GM18951 (cell line): ENCODE results near the gene RARS2.
A peak's percentile ranks its signal among the peaks of the same experiment; 100 is the strongest.
"Not testable (repeated sequence)": the region's sequence is repeated elsewhere in the genome, so short reads cannot be mapped to it uniquely, and the experiment has no call there.

Experiments
- POLR2A ChIP-seq: IDR thresholded peaks from 4 replicates; pipeline ENCODE4 v1.6.1; 2011; ENCODE audit warnings: mild to moderate bottlenecking; ENCODE audit not compliant: insufficient read length, insufficient read depth; ENCODE audit errors: extremely low read depth
- in situ Hi-C: fragments of 300-500 bp; cut with MboI; formaldehyde crosslinking; loops from one replicate; pipeline ENCODE4 v1.12.0; 2022; ENCODE audit warnings: low sequenced_read_pairs, mixed read lengths, inconsistent platforms; ENCODE audit not compliant: unreplicated experiment

The RARS2 gene

DNA sequence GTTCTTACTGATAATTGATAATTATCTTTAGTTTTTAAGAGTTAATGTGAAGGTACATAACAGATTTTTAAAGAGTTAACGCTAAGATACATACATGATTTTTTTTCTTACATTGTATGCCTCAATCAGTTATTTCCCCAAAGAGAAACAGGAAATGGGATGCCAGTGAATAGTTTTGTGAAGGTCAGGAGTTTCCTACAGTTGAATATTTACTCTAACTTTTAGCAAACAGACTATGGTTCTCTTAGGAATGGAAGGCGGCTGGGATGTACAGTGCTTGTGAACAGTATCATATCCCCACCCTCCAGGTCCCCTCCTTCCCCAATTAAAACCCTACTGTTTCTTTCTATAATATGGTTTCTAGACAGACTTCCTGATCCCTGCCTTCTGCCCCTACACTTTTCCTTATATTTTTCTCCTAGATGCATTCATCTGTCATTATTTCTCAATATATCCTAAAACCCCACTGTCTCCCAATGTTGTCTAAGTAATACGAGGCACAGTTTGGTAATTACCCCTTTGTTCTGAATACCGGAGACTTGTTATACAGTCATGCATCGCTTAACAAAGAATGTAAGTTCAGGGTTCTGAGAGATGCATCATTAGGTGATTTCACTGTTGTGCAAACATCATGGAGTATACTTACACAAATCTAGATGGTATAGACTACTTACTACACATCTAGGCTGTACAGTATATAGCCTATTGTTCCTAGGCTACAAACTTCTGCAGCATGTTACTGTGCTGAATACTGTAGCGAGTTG lies 87.8 kb downstream of the RARS2 start:
- no peak for TF ChIP-seq POLR2A
- in situ Hi-C loops: no loop called here

DNA sequence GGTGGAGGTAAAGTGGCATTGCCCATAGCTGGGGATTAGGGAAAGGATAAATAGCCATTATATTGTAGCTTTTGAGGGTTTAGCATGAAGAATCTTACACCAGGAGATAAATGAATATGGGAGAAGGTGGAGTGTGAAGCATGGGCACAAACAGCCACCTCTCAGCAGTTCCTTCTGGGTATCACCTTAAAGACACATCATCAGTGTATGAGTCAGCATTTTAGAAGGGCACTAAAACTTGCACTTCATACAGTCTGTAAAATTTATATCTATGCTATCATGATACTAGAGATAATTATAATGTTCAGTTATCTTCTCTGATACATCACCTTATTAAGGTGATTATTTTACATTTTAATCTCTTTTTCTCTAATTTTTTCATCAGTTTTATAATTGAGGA lies 91.7 kb downstream of the RARS2 start:
- in situ Hi-C loops: no loop called here

DNA sequence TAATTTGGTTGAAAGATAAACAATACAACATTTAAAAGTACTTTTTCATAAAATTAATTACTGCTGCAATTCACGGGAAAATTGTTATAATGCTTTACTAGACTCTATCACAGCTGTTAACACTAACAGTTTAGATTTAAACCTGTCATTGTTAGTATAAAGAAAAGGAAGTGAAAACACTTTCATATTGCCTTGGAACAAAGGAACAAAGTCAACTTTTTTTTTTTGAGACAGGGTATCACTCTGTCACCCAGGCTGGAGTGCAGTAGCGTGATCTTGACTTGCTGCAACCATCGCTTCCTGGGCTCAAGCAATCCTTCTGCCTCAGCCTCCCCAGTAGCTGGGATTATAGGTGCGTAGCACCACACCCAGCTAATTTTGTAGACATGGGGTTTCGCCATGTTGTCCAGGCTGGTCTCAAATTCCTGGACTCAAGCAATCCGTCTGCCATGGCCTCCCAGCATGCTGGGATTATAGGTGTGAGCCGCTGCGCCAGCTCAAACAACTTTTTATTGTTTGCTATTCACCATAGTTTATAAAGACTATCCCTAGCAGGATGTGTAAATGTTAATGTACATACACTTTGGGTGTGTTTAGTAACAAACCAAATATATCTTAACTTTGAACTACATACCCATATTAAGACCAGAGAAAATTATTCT lies 94.9 kb downstream of the RARS2 start:
- in situ Hi-C loops: no loop called here
- no peak for TF ChIP-seq POLR2A

More for the DNA sequence above, 91.7 kb downstream of the RARS2 start:
- TF ChIP-seq POLR2A: no peak

DNA sequence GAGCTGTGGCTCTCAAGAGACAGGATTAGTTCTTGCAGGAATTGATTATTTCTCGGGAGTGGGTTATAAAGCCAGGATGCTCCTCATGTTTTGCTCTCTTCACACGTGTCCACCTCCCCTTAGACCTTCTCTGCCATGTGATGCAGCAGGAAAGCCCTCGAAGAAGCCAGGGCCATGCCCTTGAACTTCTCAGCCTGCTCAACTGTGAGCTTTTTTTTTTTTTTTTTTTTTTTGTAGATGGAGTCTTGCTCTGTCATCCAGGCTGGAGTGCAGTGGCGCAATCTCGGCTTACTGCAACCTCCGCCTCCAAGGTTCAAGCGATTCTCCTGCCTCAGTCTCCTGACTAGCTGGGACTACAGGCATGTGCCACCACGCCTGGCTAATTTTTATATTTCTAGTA lies 100.5 kb downstream of the RARS2 start:
- in situ Hi-C loops: not testable (repeated sequence)

DNA sequence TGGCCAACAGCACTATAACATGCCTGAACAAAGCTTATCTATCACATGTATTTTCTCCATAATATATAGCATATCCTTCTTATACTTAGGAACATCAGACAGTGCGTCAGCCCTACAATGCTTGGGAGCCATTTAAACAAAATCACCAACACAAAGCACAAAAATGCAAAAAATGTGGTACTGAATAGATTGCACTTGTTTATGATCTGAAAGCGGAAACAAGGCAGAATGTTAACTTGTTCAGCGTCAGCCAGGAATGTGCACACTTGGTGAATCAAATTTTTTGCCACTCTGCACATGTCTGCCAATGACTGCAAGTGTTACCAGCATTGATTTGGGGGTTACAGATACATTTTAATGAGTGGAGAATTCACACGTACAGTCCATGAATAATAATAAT lies 102.2 kb downstream of the RARS2 start:
- in situ Hi-C loops: no loop called here
- TF ChIP-seq POLR2A: no peak

DNA sequence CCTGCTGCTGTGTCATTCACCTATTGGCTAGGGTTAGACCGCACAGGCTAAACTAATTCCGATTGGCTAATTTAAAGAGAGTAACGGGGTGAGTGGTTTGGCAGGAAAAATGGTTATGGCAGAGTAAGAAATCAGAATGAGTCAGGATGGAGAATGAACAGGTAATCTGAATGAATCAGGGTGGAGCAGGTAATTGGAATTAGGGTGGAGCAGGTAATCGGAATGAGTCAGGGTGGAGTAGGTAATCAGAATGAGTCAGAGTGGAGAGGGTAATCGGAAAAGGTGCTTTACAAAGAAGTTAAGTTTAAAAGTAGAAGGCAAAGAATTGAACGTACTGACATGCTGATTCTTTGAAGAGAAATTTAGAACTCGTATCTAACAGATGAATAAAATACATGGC lies 105.3 kb downstream of the RARS2 start:
- in situ Hi-C loops: no loop called here

DNA sequence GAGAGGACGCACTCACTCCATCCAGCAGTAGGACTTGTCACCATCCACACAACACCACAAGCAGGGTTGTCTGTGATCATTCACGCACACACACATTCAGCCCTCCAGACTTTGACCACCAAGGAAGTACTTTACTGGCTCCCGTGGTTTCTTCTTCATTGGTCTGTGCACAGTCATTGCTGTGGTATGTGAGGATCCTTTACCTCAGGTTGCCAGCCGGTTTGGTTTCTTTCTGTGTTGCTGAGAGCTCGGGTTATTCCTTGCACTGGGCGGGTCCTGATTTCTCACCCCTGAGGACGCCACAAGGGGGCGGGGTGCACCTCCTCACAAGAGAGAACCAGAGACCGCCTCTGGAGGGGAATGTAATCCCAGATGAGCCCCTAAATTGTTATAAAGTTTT lies 105.9 kb downstream of the RARS2 start:
- in situ Hi-C loops: no loop called here
- TF ChIP-seq POLR2A: no peak

More for the DNA sequence above, 105.3 kb downstream of the RARS2 start:
- TF ChIP-seq POLR2A: no peak

DNA sequence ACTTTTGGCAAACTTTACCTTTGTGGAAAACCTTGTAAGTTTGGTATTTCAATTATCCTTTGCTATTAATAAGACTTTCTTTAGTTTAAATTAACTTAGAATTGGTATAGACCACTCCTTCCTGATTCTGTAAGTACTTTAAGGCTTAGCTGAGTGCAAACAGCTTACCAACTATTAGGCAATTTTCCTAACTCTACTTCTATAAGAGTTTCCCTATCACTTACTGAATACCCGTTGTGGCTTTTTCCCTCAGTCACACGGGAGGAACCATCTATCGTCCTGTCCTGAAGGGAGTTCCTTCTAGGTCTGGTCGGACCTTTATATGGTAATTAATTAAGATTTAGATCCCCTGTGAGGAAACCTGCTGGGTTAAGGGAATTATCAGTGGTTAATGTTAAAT lies 107.4 kb downstream of the RARS2 start:
- TF ChIP-seq POLR2A: no peak
- in situ Hi-C loops: no loop called here

DNA sequence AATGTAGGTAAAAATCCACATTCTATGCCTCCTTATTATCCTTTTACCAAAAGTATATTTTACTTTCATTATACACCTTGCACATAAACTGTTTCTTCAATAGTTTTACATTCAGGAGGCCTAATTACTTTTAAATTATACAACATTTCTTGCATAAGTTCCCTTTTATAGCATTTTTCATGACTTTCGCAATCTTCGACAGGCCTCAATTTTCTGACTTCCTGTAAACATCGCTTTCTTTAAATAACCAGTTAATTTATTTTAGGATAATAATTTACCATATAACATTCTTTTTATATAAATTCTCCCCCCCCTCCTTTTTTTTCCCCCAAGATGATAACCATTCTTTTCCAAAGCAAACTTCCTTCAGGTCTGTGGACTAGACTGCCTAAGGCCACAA lies 107.9 kb downstream of the RARS2 start:
- in situ Hi-C loops: no loop called here
- no peak for TF ChIP-seq POLR2A

DNA sequence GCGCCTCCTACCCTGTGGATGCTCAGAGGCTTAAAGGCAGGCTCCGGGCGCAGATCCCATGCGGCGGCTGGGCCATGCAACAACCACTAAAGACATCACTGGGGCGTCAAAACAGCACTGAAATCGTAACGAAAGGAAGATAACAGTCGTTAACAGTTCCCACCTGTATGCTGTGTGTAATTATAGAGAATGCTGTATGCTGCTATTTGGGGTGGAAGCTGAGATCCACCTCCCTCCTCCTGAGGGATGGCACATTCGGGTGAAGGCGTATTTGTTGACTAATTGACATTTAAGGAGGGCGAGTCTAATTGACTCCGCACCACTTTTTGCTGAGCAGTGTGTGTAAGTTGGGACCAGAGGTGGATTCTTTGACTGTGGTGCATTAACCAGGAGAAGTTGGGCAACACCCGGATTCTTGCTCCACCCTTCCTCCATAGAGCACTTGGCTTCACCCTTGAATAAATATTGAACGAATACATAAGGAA lies 116.3 kb downstream of the RARS2 start:
- TF ChIP-seq POLR2A: no peak
- in situ Hi-C loops: no loop called here

DNA sequence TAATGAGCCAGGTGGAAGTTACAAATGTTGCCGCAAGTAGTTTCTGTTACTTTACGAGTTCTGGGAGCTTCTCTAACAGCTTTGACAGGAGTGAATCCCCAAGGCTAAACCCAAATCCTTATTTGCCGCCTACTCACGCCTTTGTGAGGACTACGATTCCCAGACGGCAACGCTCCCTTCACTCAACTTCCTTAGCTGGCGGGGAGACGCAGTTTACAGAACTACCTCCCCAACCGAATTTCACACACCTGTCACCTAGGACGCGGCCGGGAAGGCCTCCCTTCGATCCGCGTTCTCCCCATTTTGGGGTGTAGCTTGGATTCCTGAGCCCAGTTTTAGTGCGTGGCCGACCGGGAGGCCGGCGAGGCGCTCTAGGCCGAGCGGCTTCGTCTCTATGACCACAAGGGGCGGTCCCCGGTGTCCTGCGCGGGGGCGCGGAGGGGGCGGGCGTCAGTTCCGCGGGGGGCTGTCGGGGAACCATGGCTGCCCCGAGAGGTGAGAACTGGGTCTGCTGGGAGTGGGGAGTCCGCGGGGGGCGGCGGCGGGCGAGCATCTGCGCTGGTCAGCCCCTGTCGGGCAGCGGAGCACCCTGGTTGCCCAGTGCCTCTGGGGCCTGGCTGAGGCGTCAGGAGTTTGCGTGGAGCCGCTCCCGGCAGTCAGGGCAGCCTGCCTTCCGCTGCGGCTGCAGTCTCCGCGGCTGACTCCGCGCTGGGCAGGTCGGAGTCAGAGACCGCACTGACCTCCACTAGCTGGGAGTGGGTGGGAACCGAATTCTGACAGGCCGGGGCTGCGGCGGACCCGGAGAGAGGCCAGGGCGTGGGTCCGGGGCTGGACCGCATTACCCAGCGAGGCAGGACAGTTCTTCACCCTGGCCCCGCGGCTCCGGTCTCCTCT lies 117.0 kb downstream of the RARS2 start, which contains the start of gene SLC35A1:
SLC35A1 (plus strand) TSS at position 450 of the 894 bp plus-strand sequence; CDS start at position 480, 30 bp downstream.
- in situ Hi-C loops: no loop called here

DNA sequence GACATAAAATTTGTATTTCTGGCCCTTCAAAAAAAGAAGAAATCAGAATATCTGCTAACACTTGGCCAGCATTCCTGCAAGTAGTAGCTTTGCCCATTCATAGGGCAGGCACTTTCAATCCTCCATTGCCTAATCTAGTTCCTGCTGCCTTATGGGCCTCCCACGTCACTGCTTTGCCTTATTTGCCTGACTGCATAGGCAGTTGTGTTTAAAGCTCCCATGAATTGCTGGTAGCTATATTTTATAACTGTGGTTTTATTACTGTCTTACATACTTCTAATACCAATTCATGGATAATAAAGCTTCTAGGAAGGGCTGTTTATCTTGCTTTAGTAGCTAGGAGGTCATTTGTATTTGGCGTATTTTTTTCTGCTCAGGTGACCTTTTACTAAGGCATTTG lies 124.7 kb downstream of the RARS2 start:
- in situ Hi-C loops: no loop called here

More for the DNA sequence above, 117.0 kb downstream of the RARS2 start, which contains the start of gene SLC35A1:
- peak; percentile 84 for TF ChIP-seq POLR2A

More for the DNA sequence above, 124.7 kb downstream of the RARS2 start:
- no peak for TF ChIP-seq POLR2A
